Retinal pigment epithelial cell (primary cell): ENCODE measurements around the gene TUBA4B.
A peak's percentile ranks its signal among the peaks of the same experiment; 100 is the strongest.

Source experiments
- DNase-seq: peaks from one replicate; pipeline ENCODE4 v3.0.0-alpha.2; 2010; ENCODE audit warnings: low read depth
- H3K4me3 ChIP-seq: 2 replicates; pipeline ENCODE4 v1.5.1; 2011; ENCODE audit warnings: mild to moderate bottlenecking, low read length, control low read depth, moderate library complexity
- CTCF ChIP-seq: conservative IDR thresholded peaks from 2 replicates; pipeline ENCODE4 v1.5.1; 2011; ENCODE audit warnings: low read depth, low read length, control low read depth, inconsistent platforms

Gene TUBA4B

DNA sequence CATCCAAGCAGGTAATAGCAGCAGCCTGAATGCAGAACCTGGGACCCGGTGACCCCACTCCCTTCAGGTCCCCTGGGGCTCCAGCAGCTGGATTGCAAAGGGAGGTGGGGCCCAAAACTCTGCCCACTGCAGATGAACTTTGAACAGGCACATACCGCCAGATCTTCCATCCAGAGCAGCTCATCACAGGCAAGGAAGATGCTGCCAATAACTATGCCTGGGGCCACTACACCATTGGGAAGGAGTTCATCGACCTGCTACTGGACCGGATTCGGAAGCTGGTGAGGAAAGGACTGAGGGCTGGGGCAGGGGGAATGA, 17.0 kb downstream of the TUBA4B start:
- no peak for DNase-seq
- H3K4me3 ChIP-seq = no peak overlapping the region
- no peak for TF ChIP-seq CTCF

DNA sequence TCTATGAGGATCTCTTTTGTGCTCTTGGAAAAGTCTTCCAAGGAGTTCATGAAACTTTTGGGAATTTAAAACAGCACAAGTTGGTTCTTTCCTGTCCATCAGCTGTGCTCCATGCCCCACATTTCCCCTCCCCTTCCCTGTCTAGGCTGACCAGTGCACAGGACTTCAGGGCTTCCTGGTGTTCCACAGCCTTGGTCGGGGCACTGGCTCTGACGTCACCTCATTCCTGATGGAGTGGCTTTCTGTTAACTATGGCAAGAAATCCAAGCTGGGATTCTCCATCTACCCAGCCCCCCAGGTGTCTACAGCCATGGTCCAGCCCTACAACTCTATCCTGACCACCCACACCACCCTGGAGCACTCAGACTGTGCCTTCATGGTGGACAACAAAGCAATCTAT, 18.0 kb downstream of the TUBA4B start:
- TF ChIP-seq CTCF = no peak
- DNase-seq = no peak
- H3K4me3 ChIP-seq = no peak overlapping the region

DNA sequence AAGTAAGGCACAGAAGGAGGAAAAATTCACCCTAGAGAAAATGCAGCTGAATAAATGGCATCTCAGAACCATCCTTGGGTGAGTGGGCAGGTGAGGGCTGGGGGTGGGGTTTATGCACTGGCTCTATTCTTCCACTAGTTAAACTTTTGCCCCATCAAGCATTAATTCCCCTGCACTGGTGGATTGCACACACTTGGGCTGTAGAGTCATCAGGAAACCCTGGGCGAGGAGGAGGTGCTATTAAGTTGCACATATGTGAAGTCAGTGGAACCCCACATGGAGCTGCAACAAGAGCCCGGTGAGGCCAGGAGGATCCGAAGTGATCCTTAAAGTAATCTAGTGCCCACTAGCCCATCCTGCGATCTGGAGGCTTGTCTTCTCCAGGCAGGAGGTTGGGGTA, 19.3 kb downstream of the TUBA4B start:
- TF ChIP-seq CTCF = no peak
- no peak for DNase-seq
- H3K4me3 ChIP-seq = no peak overlapping the region

DNA sequence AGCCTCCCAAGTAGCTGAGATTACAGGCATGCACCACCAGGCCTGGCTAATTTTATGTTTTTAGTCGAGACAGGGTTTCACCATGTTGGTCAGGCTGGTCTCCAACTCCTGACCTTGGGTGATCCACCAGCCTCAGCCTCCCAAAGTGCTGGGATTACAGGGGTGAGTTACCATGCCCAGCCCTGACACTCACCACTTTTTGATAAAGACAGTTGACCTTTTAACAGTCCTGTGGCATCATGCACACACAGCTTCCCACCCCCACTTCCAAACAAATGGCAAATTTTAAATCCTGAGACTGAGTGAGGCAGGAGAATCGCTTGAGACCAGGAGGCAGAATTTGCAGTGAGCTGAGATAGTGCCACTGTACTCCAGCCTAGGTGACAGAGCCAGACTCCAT, 20.0 kb downstream of the TUBA4B start:
- H3K4me3 ChIP-seq = no peak overlapping the region
- no peak for TF ChIP-seq CTCF
- no peak for DNase-seq

- H3K4me3 ChIP-seq = no peak overlapping the region
- no peak for TF ChIP-seq CTCF
- no peak for DNase-seq
Observed at GRCh38 chr2:219273937-219274336, 20.9 kb downstream of the TUBA4B start.

DNA sequence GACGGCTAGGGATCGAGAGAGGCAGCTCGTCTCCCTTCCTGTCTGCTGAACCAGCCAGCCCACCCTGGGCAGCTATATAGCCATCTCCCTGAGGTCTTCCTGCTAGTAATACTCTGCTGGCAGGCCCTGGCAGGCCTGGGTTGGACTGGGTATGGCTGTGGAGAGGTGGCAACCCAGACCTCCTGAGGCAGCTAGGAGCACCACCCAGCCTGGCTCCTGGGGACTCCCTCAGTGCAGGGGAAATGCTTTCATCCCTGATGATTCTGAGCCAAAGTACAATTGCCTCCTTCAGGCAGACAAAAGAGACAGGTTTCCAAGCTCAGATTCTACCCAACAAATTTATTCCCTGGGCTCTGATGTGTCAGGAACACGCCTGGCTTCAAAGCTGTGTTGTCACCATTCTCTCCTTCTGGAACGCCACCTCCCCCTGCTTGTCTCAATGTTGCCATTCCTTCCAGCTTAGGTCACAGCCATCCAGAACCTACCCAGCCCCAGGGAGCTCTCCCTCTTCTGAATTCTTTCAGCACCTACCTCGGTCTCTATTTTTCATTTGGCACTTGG, 21.4 kb downstream of the TUBA4B start:
- no peak for DNase-seq
- no peak for TF ChIP-seq CTCF
- H3K4me3 ChIP-seq = no peak overlapping the region

DNA sequence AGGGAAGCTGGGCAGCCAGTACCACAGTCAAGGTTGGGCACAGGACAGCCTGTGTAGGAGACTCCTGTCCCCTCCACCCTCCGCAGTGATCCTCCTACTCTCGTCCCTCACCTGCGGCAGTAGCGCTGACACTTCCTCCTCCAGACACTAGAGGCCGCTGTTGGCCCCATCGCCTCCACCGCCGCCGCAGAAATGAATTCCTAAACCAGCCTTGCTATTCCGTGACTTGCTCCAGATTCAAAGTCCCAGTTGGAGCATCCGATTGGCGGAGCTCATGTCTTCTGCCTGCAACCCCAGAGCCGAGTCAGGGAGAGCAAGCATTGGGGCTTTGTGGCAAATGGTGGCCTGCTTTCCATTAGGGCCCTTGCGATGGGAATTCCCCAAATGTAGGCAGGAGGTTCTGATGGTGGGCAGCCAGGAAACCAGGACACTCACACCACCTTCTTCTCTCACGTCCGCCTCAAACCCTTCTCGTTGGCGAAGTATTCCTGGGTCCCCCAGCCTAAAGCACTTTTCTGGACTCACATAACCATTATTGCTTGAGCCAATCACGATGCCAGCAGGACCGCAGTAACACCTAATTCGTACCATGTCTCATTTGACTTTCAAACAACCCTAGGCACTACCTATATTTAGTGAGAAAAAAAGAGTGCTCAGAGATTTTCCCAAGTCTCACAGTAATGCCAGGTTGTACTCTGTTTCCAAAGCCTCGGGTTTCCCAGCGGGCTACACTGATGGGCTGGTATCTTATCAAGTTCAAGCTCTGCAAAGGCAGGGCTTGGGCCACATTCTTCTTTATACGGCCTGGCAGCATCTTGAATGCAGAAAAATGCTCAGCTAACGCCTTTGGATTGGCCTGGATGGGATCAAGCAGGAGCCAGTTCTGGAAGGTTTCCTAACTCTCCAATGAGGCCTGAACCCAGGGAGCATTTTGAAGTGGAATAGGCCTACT, 24.9 kb downstream of the TUBA4B start:
- peak; percentile 96 for TF ChIP-seq CTCF
- no peak for DNase-seq
- no peak overlapping the region for H3K4me3 ChIP-seq
